PFSK-1 (cell line): Measurements from ENCODE around the gene EVL.

Source experiments
- FOXP2 ChIP-seq: optimal IDR thresholded peaks from 2 replicates; pipeline ENCODE3; 2011; ENCODE audit warnings: borderline replicate concordance, control low read depth, inconsistent platforms; ENCODE audit not compliant: insufficient read depth; ENCODE audit errors: extremely low read length, extremely low read depth
- POLR2AphosphoS5 ChIP-seq: IDR thresholded peaks from 2 replicates; pipeline ENCODE4 v1.6.1; 2012; ENCODE audit warnings: low read depth, mild to moderate bottlenecking, control low read depth, low read length, moderate library complexity
- SIN3A ChIP-seq: IDR thresholded peaks from 2 replicates; pipeline ENCODE4 v1.6.1; 2012; ENCODE audit warnings: mild to moderate bottlenecking, low read length, moderate library complexity, borderline replicate concordance; ENCODE audit not compliant: insufficient read depth
- TAF1 ChIP-seq: IDR thresholded peaks from 2 replicates; pipeline ENCODE4 v1.6.1; 2012; ENCODE audit warnings: low read length, control low read depth, borderline replicate concordance; ENCODE audit not compliant: insufficient read depth
- TF ChIP-seq, protein P1 (sequence below), 2 experiments: IDR thresholded peaks; 2 replicates each; pipeline versions ENCODE4 v1.6.1 to v1.8.0; 2011 to 2012; ENCODE audit warnings: low read depth in 2 of 2, low read length in 2 of 2, control low read depth in 1 of 2, inconsistent platforms in 1 of 2, mild to moderate bottlenecking in 1 of 2, moderate library complexity in 1 of 2; ENCODE audit not compliant: insufficient read depth in 1 of 2

The EVL gene

DNA sequence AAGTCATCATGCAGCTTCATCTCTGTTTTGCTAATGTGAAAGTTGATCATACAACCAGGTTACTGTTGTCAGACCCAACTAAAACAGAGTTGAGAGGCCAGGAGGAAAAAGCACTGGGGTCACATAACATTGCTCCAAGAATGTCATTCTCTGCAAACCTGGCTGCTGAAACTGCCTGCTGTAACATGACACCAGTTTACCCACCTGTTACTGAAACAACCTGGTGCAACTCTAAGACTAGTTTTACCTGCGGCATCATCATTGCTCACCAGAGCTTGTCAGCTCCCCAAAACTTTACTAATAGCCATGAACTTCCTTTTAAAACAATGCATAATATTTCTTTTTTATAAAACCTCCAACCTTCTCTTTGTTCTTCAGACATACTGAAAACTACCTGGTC lies 124.9 kb downstream of the EVL start:
- TF ChIP-seq TAF1: no peak
- TF ChIP-seq, protein P1, sequence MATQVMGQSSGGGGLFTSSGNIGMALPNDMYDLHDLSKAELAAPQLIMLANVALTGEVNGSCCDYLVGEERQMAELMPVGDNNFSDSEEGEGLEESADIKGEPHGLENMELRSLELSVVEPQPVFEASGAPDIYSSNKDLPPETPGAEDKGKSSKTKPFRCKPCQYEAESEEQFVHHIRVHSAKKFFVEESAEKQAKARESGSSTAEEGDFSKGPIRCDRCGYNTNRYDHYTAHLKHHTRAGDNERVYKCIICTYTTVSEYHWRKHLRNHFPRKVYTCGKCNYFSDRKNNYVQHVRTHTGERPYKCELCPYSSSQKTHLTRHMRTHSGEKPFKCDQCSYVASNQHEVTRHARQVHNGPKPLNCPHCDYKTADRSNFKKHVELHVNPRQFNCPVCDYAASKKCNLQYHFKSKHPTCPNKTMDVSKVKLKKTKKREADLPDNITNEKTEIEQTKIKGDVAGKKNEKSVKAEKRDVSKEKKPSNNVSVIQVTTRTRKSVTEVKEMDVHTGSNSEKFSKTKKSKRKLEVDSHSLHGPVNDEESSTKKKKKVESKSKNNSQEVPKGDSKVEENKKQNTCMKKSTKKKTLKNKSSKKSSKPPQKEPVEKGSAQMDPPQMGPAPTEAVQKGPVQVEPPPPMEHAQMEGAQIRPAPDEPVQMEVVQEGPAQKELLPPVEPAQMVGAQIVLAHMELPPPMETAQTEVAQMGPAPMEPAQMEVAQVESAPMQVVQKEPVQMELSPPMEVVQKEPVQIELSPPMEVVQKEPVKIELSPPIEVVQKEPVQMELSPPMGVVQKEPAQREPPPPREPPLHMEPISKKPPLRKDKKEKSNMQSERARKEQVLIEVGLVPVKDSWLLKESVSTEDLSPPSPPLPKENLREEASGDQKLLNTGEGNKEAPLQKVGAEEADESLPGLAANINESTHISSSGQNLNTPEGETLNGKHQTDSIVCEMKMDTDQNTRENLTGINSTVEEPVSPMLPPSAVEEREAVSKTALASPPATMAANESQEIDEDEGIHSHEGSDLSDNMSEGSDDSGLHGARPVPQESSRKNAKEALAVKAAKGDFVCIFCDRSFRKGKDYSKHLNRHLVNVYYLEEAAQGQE (IDR thresholded peaks at IDR 0.05; ENCODE audit: insufficient read depth in 1 of 2, low read depth in 2 of 2, low read length in 2 of 2): no peak
- no peak for TF ChIP-seq SIN3A
- TF ChIP-seq POLR2AphosphoS5: no peak
- no peak for TF ChIP-seq FOXP2

DNA sequence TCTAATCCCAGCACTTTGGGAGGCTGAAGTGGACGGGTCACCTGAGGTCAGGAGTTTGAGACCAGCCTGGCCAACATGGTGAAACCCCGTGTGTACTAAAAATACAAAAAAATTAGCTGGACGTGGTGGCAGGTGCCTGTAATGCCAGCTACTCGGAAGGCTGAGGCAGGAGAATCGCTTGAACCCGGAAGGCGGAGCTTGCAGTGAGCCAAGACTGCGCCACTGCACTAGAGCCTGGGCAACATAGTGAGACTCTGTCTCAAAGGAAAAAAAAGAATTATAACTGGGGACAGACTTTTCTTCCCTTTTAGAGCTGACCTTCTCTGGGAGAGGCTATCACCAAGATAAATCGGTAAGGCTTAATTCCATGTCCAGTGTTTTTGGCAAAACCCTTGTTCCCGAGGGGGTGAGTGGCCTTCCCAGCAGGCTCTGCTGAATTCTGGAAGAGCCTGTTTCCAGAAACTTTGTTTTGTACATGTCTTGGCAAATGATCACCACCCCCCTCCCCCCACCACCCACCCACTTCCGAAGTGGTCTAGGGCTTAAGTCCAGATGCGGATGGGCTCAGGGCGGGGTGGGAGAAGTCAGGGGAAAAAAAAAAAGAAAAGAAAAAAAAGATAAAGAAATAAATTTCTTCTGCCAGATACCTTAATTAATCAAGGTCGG lies 126.5 kb downstream of the EVL start:
- TF ChIP-seq SIN3A (no peak), FOXP2 (no peak), TAF1 (no peak), POLR2AphosphoS5 (no peak)
- TF ChIP-seq, protein P1 (IDR thresholded peaks at IDR 0.05; ENCODE audit: insufficient read depth in 1 of 2, low read depth in 2 of 2, low read length in 2 of 2): no peak

- TF ChIP-seq POLR2AphosphoS5 (no peak), TAF1 (no peak), FOXP2 (no peak), SIN3A (no peak)
- TF ChIP-seq, protein P1 (IDR thresholded peaks at IDR 0.05; ENCODE audit: insufficient read depth in 1 of 2, low read depth in 2 of 2, low read length in 2 of 2): no peak
These were observed 127.0 kb downstream of the EVL start for GRCh38 chr14:100192250-100192671.

GRCh38 chr14:100192672-100193416 lies 127.6 kb downstream of the EVL start:
- TF ChIP-seq FOXP2 (peak; percentile 51), POLR2AphosphoS5 (0 out of 2 replicates have a peak, but pooled peaks have one; percentile 33), SIN3A (no peak)
